PC-9 (cell line): ENCODE data around the gene CYP11A1. TPM values are rescaled to one million over a fixed set of nuclear protein-coding genes. Genes with fewer than 3 reads are reported as not detected.

ENCODE experiments used
- BruUV-seq: library from RNA; stranded (reverse); fragments of 400-500 nt; replicated peaks from 2 replicates; lab custom pipeline; 2021; lab: Mats Ljungman, UMichigan
- CTCF ChIA-PET: fragments of 300-600 bp; sonication (Branson Sonifier 250); formaldehyde crosslinking; loops from one replicate; lab custom pipeline; 2022; ENCODE audit warnings: antibody characterized with exemption; lab: Charles Lee
- POLR2A ChIA-PET: fragments of 300-600 bp; sonication (Branson Sonifier 250); formaldehyde crosslinking; loops from one replicate; lab custom pipeline; 2022; ENCODE audit warnings: antibody characterized with exemption; ENCODE audit not compliant: unreplicated experiment; lab: Charles Lee
- DNase-seq, 2 experiments: peaks; one replicate each; pipeline versions ENCODE4 v3.0.0 to v3.0.0-alpha.2; 2015 to 2022; ENCODE audit warnings: mixed read lengths in 1 of 2
- H2AFZ ChIP-seq: fragments of 200-600 bp; sonication (generic); 2 replicates; pipeline ENCODE4 v1.8.1; 2017; ENCODE audit warnings: antibody characterized with exemption
- H3F3A ChIP-seq: fragments of 200-600 bp; sonication (generic); 2 replicates; pipeline ENCODE4 v1.8.1; 2017; ENCODE audit warnings: antibody characterized with exemption, mild to moderate bottlenecking, low read depth; ENCODE audit not compliant: insufficient read depth
- H3K27ac ChIP-seq: fragments of 200-600 bp; sonication (generic); 2 replicates; pipeline ENCODE4 v1.6.1; 2016; ENCODE audit warnings: mixed run types
- H3K27me3 ChIP-seq: fragments of 200-600 bp; sonication (generic); 2 replicates; pipeline ENCODE4 v1.6.1; 2016; ENCODE audit warnings: low read depth, mixed run types; ENCODE audit not compliant: insufficient read depth
- H3K36me3 ChIP-seq: fragments of 200-600 bp; sonication (generic); 2 replicates; pipeline ENCODE4 v1.6.1; 2016; ENCODE audit warnings: low read depth, mixed run types
- H3K4me1 ChIP-seq: fragments of 200-600 bp; sonication (generic); replicated peaks from 2 replicates; pipeline ENCODE4 v1.6.1; 2016; ENCODE audit warnings: mixed run types; ENCODE audit not compliant: insufficient read depth
- H3K4me2 ChIP-seq: fragments of 200-600 bp; sonication (generic); 2 replicates; pipeline ENCODE4 v1.6.1; 2017; ENCODE audit warnings: mixed run types
- H3K4me3 ChIP-seq: fragments of 200-600 bp; sonication (generic); 2 replicates; pipeline ENCODE4 v1.6.1; 2016; ENCODE audit warnings: mixed run types
- H3K79me2 ChIP-seq: fragments of 200-600 bp; sonication (generic); 2 replicates; pipeline ENCODE4 v1.6.1; 2017; ENCODE audit warnings: low read depth, mixed run types
- H3K9me2 ChIP-seq: fragments of 200-600 bp; sonication (generic); 2 replicates; pipeline ENCODE4 v1.8.1; 2017; ENCODE audit warnings: mild to moderate bottlenecking; ENCODE audit not compliant: insufficient read depth
- H3K9me3 ChIP-seq: fragments of 200-600 bp; sonication (generic); 2 replicates; pipeline ENCODE4 v1.8.1; 2016; ENCODE audit warnings: low read depth; ENCODE audit not compliant: insufficient read depth
- H4K20me1 ChIP-seq: fragments of 200-600 bp; sonication (generic); 2 replicates; pipeline ENCODE4 v1.8.1; 2017; ENCODE audit not compliant: insufficient read depth
- EZH2 ChIP-seq: fragments of 200-600 bp; sonication (generic); IDR thresholded peaks from 2 replicates; pipeline ENCODE4 v1.8.0; 2017; ENCODE audit warnings: antibody characterized with exemption, low read depth
- intact Hi-C: fragments of 100-400 bp; cut with micrococcal nuclease; formaldehyde crosslinking; loops from one replicate; pipeline ENCODE4 v1.10.0; 2022; ENCODE audit not compliant: unreplicated experiment
- total RNA-seq: library from RNA; stranded (reverse); gene quantifications from 2 replicates; pipeline ENCODE4 v1.2.3, GENCODE V29; 2021
- TF ChIP-seq, protein P1 (sequence below): fragments of 200-600 bp; sonication (generic); conservative IDR thresholded peaks from 2 replicates; pipeline ENCODE4 v1.6.1; 2017; ENCODE audit warnings: mixed run types, antibody characterized with exemption, mild to moderate bottlenecking, moderate library complexity

The CYP11A1 gene
- total RNA-seq, 1 experiment from 2014 or later, result 7.1 TPM

GRCh38 chr15:74350295-74351275, 16.9 kb downstream of the CYP11A1 start:
- H3K79me2 ChIP-seq, result no peaks in the 10 kb centered on the region
- no peak overlapping the region for H3K27ac ChIP-seq
- H3K9me2 ChIP-seq, result no peaks in the 10 kb centered on the region
- H2AFZ ChIP-seq, result no peak overlapping the region
- no peaks in the 10 kb centered on the region for H4K20me1 ChIP-seq
- intact Hi-C loops, result no loop called here
- TF ChIP-seq EZH2, result no peak
- TF ChIP-seq, protein P1, sequence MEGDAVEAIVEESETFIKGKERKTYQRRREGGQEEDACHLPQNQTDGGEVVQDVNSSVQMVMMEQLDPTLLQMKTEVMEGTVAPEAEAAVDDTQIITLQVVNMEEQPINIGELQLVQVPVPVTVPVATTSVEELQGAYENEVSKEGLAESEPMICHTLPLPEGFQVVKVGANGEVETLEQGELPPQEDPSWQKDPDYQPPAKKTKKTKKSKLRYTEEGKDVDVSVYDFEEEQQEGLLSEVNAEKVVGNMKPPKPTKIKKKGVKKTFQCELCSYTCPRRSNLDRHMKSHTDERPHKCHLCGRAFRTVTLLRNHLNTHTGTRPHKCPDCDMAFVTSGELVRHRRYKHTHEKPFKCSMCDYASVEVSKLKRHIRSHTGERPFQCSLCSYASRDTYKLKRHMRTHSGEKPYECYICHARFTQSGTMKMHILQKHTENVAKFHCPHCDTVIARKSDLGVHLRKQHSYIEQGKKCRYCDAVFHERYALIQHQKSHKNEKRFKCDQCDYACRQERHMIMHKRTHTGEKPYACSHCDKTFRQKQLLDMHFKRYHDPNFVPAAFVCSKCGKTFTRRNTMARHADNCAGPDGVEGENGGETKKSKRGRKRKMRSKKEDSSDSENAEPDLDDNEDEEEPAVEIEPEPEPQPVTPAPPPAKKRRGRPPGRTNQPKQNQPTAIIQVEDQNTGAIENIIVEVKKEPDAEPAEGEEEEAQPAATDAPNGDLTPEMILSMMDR, result no peak
- POLR2A ChIA-PET, result interaction anchor here (0.7 kb wide), 1 partner anchor 625 kb away, joined by 4 read pairs; no protein-coding TSS in a partner anchor
- no peak overlapping the region for H3K4me2 ChIP-seq
- no peak for DNase-seq
- no peaks in the 10 kb centered on the region for H3K4me1 ChIP-seq
- no peak overlapping the region for H3K4me3 ChIP-seq
- CTCF ChIA-PET, result no interaction called here
- BruUV-seq, result no TSS peak
- no peaks in the 10 kb centered on the region for H3K27me3 ChIP-seq
- H3F3A ChIP-seq, result no peaks in the 10 kb centered on the region
- H3K9me3 ChIP-seq, result no peaks in the 10 kb centered on the region
- no peaks in the 10 kb centered on the region for H3K36me3 ChIP-seq

DNA sequence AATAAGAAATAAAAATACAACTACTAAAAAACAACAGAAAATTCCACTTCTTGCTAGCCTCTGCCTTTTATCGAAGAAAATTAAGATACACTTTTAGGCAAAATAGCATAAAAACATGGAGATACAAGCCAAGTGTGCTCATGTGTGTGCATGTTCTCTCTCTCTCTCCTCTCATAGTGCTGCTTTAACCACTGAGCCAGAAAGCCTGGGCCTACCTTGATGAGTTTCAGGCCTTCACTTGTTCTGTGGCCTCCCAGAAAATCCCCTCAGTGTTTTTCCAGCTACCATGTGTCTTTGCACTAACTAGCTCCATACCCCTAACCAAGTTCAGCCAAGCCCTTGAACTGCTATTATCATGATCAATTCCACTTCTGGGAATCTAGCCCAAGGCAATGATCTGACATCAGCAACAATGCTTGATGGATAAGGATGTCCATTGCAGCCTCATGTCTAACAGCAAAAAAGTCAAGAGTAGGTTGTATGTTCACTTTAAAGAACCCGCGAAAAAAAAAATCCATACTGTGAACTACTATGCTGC, 18.1 kb downstream of the CYP11A1 start:
- TF ChIP-seq EZH2, result no peak
- TF ChIP-seq, protein P1, result no peak
- Histone ChIP-seq H3K9me2 (no peaks in the 10 kb centered on the region), H4K20me1 (no peaks in the 10 kb centered on the region), H3K27ac (no peak overlapping the region), H3K79me2 (no peaks in the 10 kb centered on the region), H3K9me3 (no peaks in the 10 kb centered on the region), H3K4me3 (no peak overlapping the region), H3F3A (no peaks in the 10 kb centered on the region), H3K27me3 (no peaks in the 10 kb centered on the region), H3K36me3 (no peaks in the 10 kb centered on the region), H2AFZ (no peak overlapping the region), H3K4me2 (no peak overlapping the region), H3K4me1 (0 out of 2 replicates have a peak, but pooled peaks cover 6% of the 10 kb centered on the region)
- ChIA-PET POLR2A (no interaction called here), CTCF (interaction anchor here (0.5 kb wide), 1 partner anchor 376 kb away, joined by 4 read pairs; no protein-coding TSS in a partner anchor)
- BruUV-seq, result no TSS peak
- no peak for DNase-seq
- intact Hi-C loops, result loop anchor here (10.0 kb wide), 1 partner anchor 715 kb away; the partner anchor contains the start of gene NPTN

GRCh38 chr15:74347757-74348250, 19.6 kb downstream of the CYP11A1 start:
- no peaks in the 10 kb centered on the region for H3K9me2 ChIP-seq
- H3K9me3 ChIP-seq, result no peaks in the 10 kb centered on the region
- no peaks in the 10 kb centered on the region for H4K20me1 ChIP-seq
- BruUV-seq, result no TSS peak
- H3K4me3 ChIP-seq, result no peak overlapping the region
- 0 out of 2 replicates have a peak, but pooled peaks cover 6% of the 10 kb centered on the region for H3K4me1 ChIP-seq
- CTCF ChIA-PET, result no interaction called here
- H2AFZ ChIP-seq, result no peak overlapping the region
- H3K79me2 ChIP-seq, result no peaks in the 10 kb centered on the region
- POLR2A ChIA-PET, result no interaction called here
- H3F3A ChIP-seq, result no peaks in the 10 kb centered on the region
- H3K27ac ChIP-seq, result no peak overlapping the region
- no peaks in the 10 kb centered on the region for H3K36me3 ChIP-seq
- DNase-seq, result no peak
- intact Hi-C loops, result loop anchor here (10.0 kb wide), 1 partner anchor 713 kb away; the partner anchor contains the start of gene NPTN
- TF ChIP-seq, protein P1, result no peak
- no peak for TF ChIP-seq EZH2
- no peak overlapping the region for H3K4me2 ChIP-seq
- H3K27me3 ChIP-seq, result no peaks in the 10 kb centered on the region
